Ecto neural progenitor cell (in vitro differentiated cells): Measurements from ENCODE around the gene CAVIN4.

Source experiments
- DNase-seq: peaks from one replicate; pipeline ENCODE4 v3.0.0-alpha.2; 2018; ENCODE audit warnings: low spot score

CAVIN4 gene

GRCh38 chr9:100577776-100578448 is at the start of gene CAVIN4:
CAVIN4 (plus strand) TSS chr9:100578079; CDS start chr9:100578144, 65 bp downstream.
- no peak for DNase-seq

GRCh38 chr9:100534401-100534800 is 43.5 kb upstream of the CAVIN4 start:
- DNase-seq, result no peak

- DNase-seq, result no peak
These were observed 37.6 kb upstream of the CAVIN4 start for GRCh38 chr9:100540327-100540726.

GRCh38 chr9:100549048-100549447 is 28.8 kb upstream of the CAVIN4 start:
- no peak for DNase-seq

- DNase-seq, result no peak
These were observed 22.9 kb upstream of the CAVIN4 start for GRCh38 chr9:100554935-100555401.

GRCh38 chr9:100555471-100555870 is 22.4 kb upstream of the CAVIN4 start:
- DNase-seq, result no peak

GRCh38 chr9:100557053-100557452 is 20.8 kb upstream of the CAVIN4 start:
- no peak for DNase-seq

- DNase-seq, result no peak
These were observed 16.6 kb upstream of the CAVIN4 start for GRCh38 chr9:100561256-100561655.

GRCh38 chr9:100567856-100568255 is 10.0 kb upstream of the CAVIN4 start:
- DNase-seq, result no peak

- DNase-seq, result no peak
These were observed 4.1 kb upstream of the CAVIN4 start for GRCh38 chr9:100573655-100574260.

GRCh38 chr9:100575006-100575405 is 2.9 kb upstream of the CAVIN4 start:
- DNase-seq, result no peak

- no peak for DNase-seq
These were observed 2.0 kb upstream of the CAVIN4 start for GRCh38 chr9:100575765-100576386.

- no peak for DNase-seq
These were observed 731 bp downstream of the CAVIN4 start for GRCh38 chr9:100578610-100579009.

GRCh38 chr9:100579665-100580064 is 1.8 kb downstream of the CAVIN4 start:
- no peak for DNase-seq

- DNase-seq, result no peak
These were observed 2.4 kb downstream of the CAVIN4 start for GRCh38 chr9:100580257-100580656.

- no peak for DNase-seq
These were observed 3.2 kb downstream of the CAVIN4 start for GRCh38 chr9:100581081-100581480.

GRCh38 chr9:100581661-100582060 is 3.8 kb downstream of the CAVIN4 start:
- no peak for DNase-seq

GRCh38 chr9:100583014-100583802 is 5.3 kb downstream of the CAVIN4 start:
- no peak for DNase-seq

GRCh38 chr9:100584951-100585350 is 7.1 kb downstream of the CAVIN4 start:
- no peak for DNase-seq

GRCh38 chr9:100586093-100586492 is 8.2 kb downstream of the CAVIN4 start:
- DNase-seq, result no peak

GRCh38 chr9:100587375-100587774 is 9.5 kb downstream of the CAVIN4 start:
- DNase-seq, result no peak

GRCh38 chr9:100589582-100589981 is 11.7 kb downstream of the CAVIN4 start:
- DNase-seq, result no peak

- no peak for DNase-seq
These were observed 12.6 kb downstream of the CAVIN4 start for GRCh38 chr9:100590481-100590880.
